Measurements from ENCODE around the gene NEK11. TPM values are rescaled to one million over a fixed set of nuclear protein-coding genes. Genes with fewer than 3 reads are reported as not detected.

The NEK11 gene
- total and polyA plus RNA-seq, 9 of the 15 experiments (the other 6 are each of a cell fraction or from before 2014, with no cell fraction given) = 0.28 to 1.5 (median 0.87) TPM

DNA sequence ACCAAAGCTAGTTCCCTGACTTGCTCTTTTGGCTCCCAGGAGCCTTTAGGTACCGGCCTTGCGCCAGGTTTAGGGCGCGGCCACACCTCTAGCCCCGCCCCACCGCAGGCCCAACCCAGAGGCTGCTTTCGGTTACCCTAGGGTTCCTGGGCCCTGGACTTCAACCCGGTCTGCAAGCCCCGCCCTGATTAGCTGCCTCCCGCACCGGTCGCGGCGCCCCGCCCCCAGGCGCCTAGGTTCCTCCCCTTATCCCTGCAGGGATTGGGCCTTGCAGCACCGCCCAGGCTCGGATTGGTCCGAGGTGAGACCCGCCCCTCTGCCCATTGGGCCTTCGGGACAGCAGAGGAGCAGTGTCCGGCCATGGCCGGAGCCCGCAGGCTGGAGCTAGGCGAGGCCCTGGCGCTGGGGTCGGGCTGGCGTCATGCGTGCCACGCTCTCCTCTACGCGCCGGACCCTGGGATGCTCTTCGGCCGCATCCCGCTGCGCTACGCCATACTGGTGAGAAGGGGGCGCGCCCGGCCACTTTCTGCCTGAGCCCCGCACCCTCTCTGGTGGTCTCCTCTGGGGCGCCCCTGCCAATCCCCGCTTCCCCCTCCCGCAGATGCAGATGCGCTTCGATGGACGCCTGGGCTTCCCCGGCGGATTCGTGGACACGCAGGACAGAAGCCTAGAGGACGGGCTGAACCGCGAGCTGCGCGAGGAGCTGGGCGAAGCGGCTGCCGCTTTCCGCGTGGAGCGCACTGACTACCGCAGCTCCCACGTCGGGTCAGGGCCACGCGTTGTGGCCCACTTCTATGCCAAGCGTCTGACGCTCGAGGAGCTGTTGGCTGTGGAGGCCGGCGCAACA, 355.0 kb downstream of the NEK11 start, which contains the start of gene NUDT16 (continued):
- TF ChIP-seq, protein P1, sequence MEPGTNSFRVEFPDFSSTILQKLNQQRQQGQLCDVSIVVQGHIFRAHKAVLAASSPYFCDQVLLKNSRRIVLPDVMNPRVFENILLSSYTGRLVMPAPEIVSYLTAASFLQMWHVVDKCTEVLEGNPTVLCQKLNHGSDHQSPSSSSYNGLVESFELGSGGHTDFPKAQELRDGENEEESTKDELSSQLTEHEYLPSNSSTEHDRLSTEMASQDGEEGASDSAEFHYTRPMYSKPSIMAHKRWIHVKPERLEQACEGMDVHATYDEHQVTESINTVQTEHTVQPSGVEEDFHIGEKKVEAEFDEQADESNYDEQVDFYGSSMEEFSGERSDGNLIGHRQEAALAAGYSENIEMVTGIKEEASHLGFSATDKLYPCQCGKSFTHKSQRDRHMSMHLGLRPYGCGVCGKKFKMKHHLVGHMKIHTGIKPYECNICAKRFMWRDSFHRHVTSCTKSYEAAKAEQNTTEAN (CRISPR knock-in tag; IDR thresholded peaks at IDR 0.05) = no peak
- TF ChIP-seq, protein P2, sequence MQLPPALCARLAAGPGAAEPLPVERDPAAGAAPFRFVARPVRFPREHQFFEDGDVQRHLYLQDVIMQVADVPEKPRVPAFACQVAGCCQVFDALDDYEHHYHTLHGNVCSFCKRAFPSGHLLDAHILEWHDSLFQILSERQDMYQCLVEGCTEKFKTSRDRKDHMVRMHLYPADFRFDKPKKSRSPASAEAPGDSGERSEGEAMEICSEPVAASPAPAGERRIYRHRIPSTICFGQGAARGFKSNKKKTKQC (CRISPR knock-in tag; IDR thresholded peaks at IDR 0.05) = peak; percentile 48; the same call in 1 of the 2 replicates
- TF ChIP-seq TAF7 (tag; IDR thresholded peaks at IDR 0.05) (0 out of 2 replicates have a peak, but pooled peaks have one; percentile 20), SAFB (IDR thresholded peaks at IDR 0.05; ENCODE audit: borderline replicate concordance, low read depth, low read length) (peak; percentile 62; the same call in 1 of the 2 replicates), GABPB1 (CRISPR knock-in tag; IDR thresholded peaks at IDR 0.05) (peak; percentile 50; the same call in 1 of the 2 replicates), EP400 (IDR thresholded peaks at IDR 0.05) (peak; percentile 85), TEAD1 (CRISPR knock-in tag; IDR thresholded peaks at IDR 0.05) (0 out of 4 replicates have a peak, but pooled peaks of 1 of the 2 experiments have one; percentile 55), HCFC1 (IDR thresholded peaks at IDR 0.05; ENCODE audit: low read depth, low read length) (peak; percentile 32; the same call in 1 of the 2 replicates), XRCC3 (IDR thresholded peaks at IDR 0.05) (no peak), NONO (IDR thresholded peaks at IDR 0.05; ENCODE audit: low read depth in 2 of 2, low read length in 1 of 2) (peak in 1 of 2 experiments; percentile 79; a peak in 1 of 4 replicates), SUPT5H (IDR thresholded peaks at IDR 0.05) (peak; percentile 89), TBP (optimal IDR thresholded peaks at IDR 0.05; ENCODE audit: low read depth, low read length) (peak; percentile 72), ESRRA (IDR thresholded peaks at IDR 0.05; ENCODE audit: borderline replicate concordance, low read depth) (peak; percentile 32; the same call in 1 of the 2 replicates), ZFX (CRISPR knock-in tag; IDR thresholded peaks at IDR 0.05) (peak; percentile 91), KDM2B (CRISPR knock-in tag; IDR thresholded peaks at IDR 0.05) (no peak), SRSF1 (IDR thresholded peaks at IDR 0.05; ENCODE audit: low read depth, low read length) (no peak), NFRKB (IDR thresholded peaks at IDR 0.05; ENCODE audit: low read depth) (no peak), PTRF (tag; IDR thresholded peaks at IDR 0.05) (no peak)
- TF ChIP-seq, protein P3, sequence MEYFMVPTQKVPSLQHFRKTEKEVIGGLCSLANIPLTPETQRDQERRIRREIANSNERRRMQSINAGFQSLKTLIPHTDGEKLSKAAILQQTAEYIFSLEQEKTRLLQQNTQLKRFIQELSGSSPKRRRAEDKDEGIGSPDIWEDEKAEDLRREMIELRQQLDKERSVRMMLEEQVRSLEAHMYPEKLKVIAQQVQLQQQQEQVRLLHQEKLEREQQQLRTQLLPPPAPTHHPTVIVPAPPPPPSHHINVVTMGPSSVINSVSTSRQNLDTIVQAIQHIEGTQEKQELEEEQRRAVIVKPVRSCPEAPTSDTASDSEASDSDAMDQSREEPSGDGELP (CRISPR knock-in tag; IDR thresholded peaks at IDR 0.05; ENCODE audit: borderline replicate concordance) = peak; percentile 29; the same call in 1 of the 2 replicates
- TF ChIP-seq, protein P4, sequence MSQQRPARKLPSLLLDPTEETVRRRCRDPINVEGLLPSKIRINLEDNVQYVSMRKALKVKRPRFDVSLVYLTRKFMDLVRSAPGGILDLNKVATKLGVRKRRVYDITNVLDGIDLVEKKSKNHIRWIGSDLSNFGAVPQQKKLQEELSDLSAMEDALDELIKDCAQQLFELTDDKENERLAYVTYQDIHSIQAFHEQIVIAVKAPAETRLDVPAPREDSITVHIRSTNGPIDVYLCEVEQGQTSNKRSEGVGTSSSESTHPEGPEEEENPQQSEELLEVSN (IDR thresholded peaks at IDR 0.05; ENCODE audit: borderline replicate concordance in 1 of 2, extremely low read depth in 1 of 2, insufficient read depth in 1 of 2, insufficient read length in 1 of 2, low read depth in 1 of 2, low read length in 1 of 2, poor library complexity in 1 of 2, severe bottlenecking in 1 of 2) = peak; percentile 28 to 44
